AG10803 (cell line): Measurements from ENCODE around the gene XG.
A peak's percentile ranks its signal among the peaks of the same experiment; 100 is the strongest.

Experiments
- DNase-seq: peaks from one replicate; pipeline ENCODE4 v3.0.0; 2010; ENCODE audit warnings: low read depth
- H3K4me3 ChIP-seq: 2 replicates; pipeline ENCODE4 v1.5.1; 2011; ENCODE audit warnings: mild to moderate bottlenecking, low read length, control low read depth
- CTCF ChIP-seq: conservative IDR thresholded peaks from 2 replicates; pipeline ENCODE4 v1.5.1; 2011; ENCODE audit warnings: mild to moderate bottlenecking, low read length, control low read depth, inconsistent platforms

The XG gene

GRCh38 chrX:2855761-2856160 is 103.9 kb downstream of the XG start:
- DNase-seq = no peak
- TF ChIP-seq CTCF = no peak
- H3K4me3 ChIP-seq = no peak overlapping the region

DNA sequence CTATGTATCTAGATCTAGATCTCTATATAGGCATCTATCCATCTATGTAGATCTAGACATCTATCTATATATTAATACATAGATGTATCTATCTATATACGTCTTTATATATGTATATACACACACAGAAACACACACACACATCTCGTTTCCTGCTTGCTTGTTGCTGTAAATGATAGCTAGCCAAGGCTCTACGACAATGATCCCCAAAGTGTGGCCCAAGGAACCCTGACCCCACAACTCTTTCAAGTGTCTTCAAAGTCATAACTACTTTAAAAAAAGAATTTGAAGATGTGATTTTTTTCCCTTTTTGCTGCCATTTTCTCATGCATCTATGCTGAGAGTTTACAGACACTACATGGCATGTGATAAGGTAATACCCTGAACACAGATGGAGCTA is 105.7 kb downstream of the XG start:
- TF ChIP-seq CTCF = no peak
- no peak for DNase-seq
- no peak overlapping the region for H3K4me3 ChIP-seq

- no peak for TF ChIP-seq CTCF
- DNase-seq = no peak
- no peak overlapping the region for H3K4me3 ChIP-seq
These were observed 107.5 kb downstream of the XG start for GRCh38 chrX:2859197-2859797.

GRCh38 chrX:2862404-2862803 is 110.6 kb downstream of the XG start:
- TF ChIP-seq CTCF = no peak
- DNase-seq = no peak
- no peak overlapping the region for H3K4me3 ChIP-seq

GRCh38 chrX:2863646-2864045 is 111.8 kb downstream of the XG start:
- TF ChIP-seq CTCF = no peak
- peak; percentile 31 for DNase-seq

More at GRCh38 chrX:2863646-2864045, 111.8 kb downstream of the XG start:
- no peak overlapping the region for H3K4me3 ChIP-seq
